ENCODE results near the gene PIK3AP1. TPM values are rescaled to one million over a fixed set of nuclear protein-coding genes. Genes with fewer than 3 reads are reported as not detected.

The PIK3AP1 gene
- total RNA-seq, 1 experiment from 2014 or later, result 3.7 TPM

- no peak for ATAC-seq
Measured at GRCh38 chr10:96642530-96642929, 77.8 kb downstream of the PIK3AP1 start.

GRCh38 chr10:96641396-96642295 is 78.7 kb downstream of the PIK3AP1 start:
- no peaks in the 10 kb centered on the region for H3K9me3 ChIP-seq (ENCODE audit: low read length)
- POLR2A ChIA-PET (ENCODE audit: unreplicated experiment), result no interaction called here
- no peak overlapping the region for H3K9ac ChIP-seq (ENCODE audit: low read length)
- BruUV-seq (replicated peaks), result no TSS peak
- H3K27ac ChIP-seq (ENCODE audit: low read length), result no peak overlapping the region
- ATAC-seq (no peak), DNase-seq (no peak)
- TF ChIP-seq CTCF (conservative IDR thresholded peaks at IDR 0.05; ENCODE audit: low read depth, low read length) (no peak), EZH2 (IDR thresholded peaks at IDR 0.05; ENCODE audit: low read length, unreplicated experiment) (no peak), EZH2phosphoT487 (IDR thresholded peaks at IDR 0.05; ENCODE audit: borderline replicate concordance, low read length) (no peak)
- no peaks in the 10 kb centered on the region; the same call in 1 of the 2 replicates for H3K4me1 ChIP-seq (ENCODE audit: insufficient read depth, low read length)
- H3K4me2 ChIP-seq (ENCODE audit: low read length), result no peak overlapping the region
- no peaks in the 10 kb centered on the region for H3K9me2 ChIP-seq (replicated peaks; ENCODE audit: low read length)
- intact Hi-C loops (cut with micrococcal nuclease), result loop anchor here (1.0 kb wide), 1 partner anchor 103 kb away; no protein-coding TSS in a partner anchor
- H3K27me3 ChIP-seq (ENCODE audit: low read length), result no peaks in the 10 kb centered on the region
- H3K4me3 ChIP-seq (ENCODE audit: low read length), result no peak overlapping the region
- CTCF ChIA-PET, result no interaction called here
- no peaks in the 10 kb centered on the region for H3K36me3 ChIP-seq (ENCODE audit: low read depth, low read length)
- H2AFZ ChIP-seq (ENCODE audit: low read length), result no peak overlapping the region
- no peaks in the 10 kb centered on the region for H4K20me1 ChIP-seq (ENCODE audit: low read length)
- H3K79me2 ChIP-seq (ENCODE audit: low read length), result no peaks in the 10 kb centered on the region
- no peaks in the 10 kb centered on the region for H3F3A ChIP-seq (ENCODE audit: low read length, unreplicated experiment)

More at GRCh38 chr10:96642530-96642929, 77.8 kb downstream of the PIK3AP1 start:
- DNase-seq, result no peak
- BruUV-seq (replicated peaks), result no TSS peak
- Histone ChIP-seq H3K27me3 (ENCODE audit: low read length) (no peaks in the 10 kb centered on the region), H3K9me3 (ENCODE audit: low read length) (no peaks in the 10 kb centered on the region), H3K9me2 (replicated peaks; ENCODE audit: low read length) (no peaks in the 10 kb centered on the region), H3K27ac (ENCODE audit: low read length) (no peak overlapping the region), H3K79me2 (ENCODE audit: low read length) (no peaks in the 10 kb centered on the region), H3K4me2 (ENCODE audit: low read length) (no peak overlapping the region), H3F3A (ENCODE audit: low read length, unreplicated experiment) (no peaks in the 10 kb centered on the region), H3K36me3 (ENCODE audit: low read depth, low read length) (no peaks in the 10 kb centered on the region), H3K9ac (ENCODE audit: low read length) (no peak overlapping the region), H2AFZ (ENCODE audit: low read length) (no peak overlapping the region), H3K4me1 (ENCODE audit: insufficient read depth, low read length) (no peaks in the 10 kb centered on the region; the same call in 1 of the 2 replicates), H4K20me1 (ENCODE audit: low read length) (no peaks in the 10 kb centered on the region), H3K4me3 (ENCODE audit: low read length) (no peak overlapping the region)
- no peak for TF ChIP-seq CTCF (conservative IDR thresholded peaks at IDR 0.05; ENCODE audit: low read depth, low read length)
- no peak for TF ChIP-seq EZH2 (IDR thresholded peaks at IDR 0.05; ENCODE audit: low read length, unreplicated experiment)
- TF ChIP-seq EZH2phosphoT487 (IDR thresholded peaks at IDR 0.05; ENCODE audit: borderline replicate concordance, low read length), result no peak
- intact Hi-C loops (cut with micrococcal nuclease), result no loop called here
- ChIA-PET POLR2A (ENCODE audit: unreplicated experiment) (no interaction called here), CTCF (interaction anchor here (0.5 to 0.6 kb wide), 2 partner anchors 30 to 129 kb away, joined by 6 read pairs; no protein-coding TSS in a partner anchor)

- Histone ChIP-seq H2AFZ (ENCODE audit: low read length) (no peak overlapping the region), H3K9me3 (ENCODE audit: low read length) (no peaks in the 10 kb centered on the region), H3K9me2 (replicated peaks; ENCODE audit: low read length) (no peaks in the 10 kb centered on the region), H3K36me3 (ENCODE audit: low read depth, low read length) (no peaks in the 10 kb centered on the region), H3K27me3 (ENCODE audit: low read length) (no peaks in the 10 kb centered on the region), H3K79me2 (ENCODE audit: low read length) (no peaks in the 10 kb centered on the region), H3K4me3 (ENCODE audit: low read length) (no peak overlapping the region), H4K20me1 (ENCODE audit: low read length) (no peaks in the 10 kb centered on the region), H3K4me1 (ENCODE audit: insufficient read depth, low read length) (no peaks in the 10 kb centered on the region; the same call in 1 of the 2 replicates), H3K27ac (ENCODE audit: low read length) (no peak overlapping the region), H3K9ac (ENCODE audit: low read length) (no peak overlapping the region), H3F3A (ENCODE audit: low read length, unreplicated experiment) (no peaks in the 10 kb centered on the region), H3K4me2 (ENCODE audit: low read length) (no peak overlapping the region)
- ChIA-PET CTCF (interaction anchor here (0.6 kb wide), 1 partner anchor 124 kb away, joined by 3 read pairs; no protein-coding TSS in a partner anchor), POLR2A (ENCODE audit: unreplicated experiment) (no interaction called here)
- DNase-seq (no peak), ATAC-seq (no peak)
- intact Hi-C loops (cut with micrococcal nuclease), result no loop called here
- TF ChIP-seq CTCF (conservative IDR thresholded peaks at IDR 0.05; ENCODE audit: low read depth, low read length) (no peak), EZH2 (IDR thresholded peaks at IDR 0.05; ENCODE audit: low read length, unreplicated experiment) (no peak)
- no TSS peak for BruUV-seq (replicated peaks)
Measured at GRCh38 chr10:96639899-96640298, 80.4 kb downstream of the PIK3AP1 start.

Data from PC-3 (cell line).